ENCODE data around the gene PRC1.

DNA sequence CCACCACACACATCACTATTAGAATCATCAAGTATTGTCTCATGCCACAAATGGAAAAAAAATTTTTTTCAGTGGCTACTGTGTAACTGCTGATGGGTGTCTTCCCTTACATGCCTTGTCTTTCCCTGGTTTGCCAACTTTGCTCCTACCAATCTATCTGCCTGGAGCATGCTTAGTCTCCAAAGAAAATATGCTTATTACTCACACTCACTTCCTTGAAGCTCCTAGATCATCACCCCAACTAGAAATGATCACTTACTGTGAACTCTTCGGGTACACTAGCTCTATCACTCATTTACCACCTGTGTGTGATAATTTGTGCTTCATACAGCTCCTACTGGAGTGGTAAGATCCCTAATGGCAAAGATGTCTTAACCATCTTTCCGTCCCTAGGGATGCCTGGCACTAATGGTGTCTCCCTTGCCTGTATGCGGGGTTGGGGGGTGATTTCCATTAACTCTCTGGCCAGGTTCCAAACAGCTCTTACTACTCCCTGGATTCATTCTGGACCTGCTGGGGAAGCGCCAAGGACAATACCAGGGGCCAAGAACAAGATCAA, 27.3 kb upstream of the PRC1 start:
- TF ChIP-seq POLR2A (IDR thresholded peaks at IDR 0.05) (no peak), EP300 (IDR thresholded peaks at IDR 0.05) (no peak)
- TF ChIP-seq, protein P1, sequence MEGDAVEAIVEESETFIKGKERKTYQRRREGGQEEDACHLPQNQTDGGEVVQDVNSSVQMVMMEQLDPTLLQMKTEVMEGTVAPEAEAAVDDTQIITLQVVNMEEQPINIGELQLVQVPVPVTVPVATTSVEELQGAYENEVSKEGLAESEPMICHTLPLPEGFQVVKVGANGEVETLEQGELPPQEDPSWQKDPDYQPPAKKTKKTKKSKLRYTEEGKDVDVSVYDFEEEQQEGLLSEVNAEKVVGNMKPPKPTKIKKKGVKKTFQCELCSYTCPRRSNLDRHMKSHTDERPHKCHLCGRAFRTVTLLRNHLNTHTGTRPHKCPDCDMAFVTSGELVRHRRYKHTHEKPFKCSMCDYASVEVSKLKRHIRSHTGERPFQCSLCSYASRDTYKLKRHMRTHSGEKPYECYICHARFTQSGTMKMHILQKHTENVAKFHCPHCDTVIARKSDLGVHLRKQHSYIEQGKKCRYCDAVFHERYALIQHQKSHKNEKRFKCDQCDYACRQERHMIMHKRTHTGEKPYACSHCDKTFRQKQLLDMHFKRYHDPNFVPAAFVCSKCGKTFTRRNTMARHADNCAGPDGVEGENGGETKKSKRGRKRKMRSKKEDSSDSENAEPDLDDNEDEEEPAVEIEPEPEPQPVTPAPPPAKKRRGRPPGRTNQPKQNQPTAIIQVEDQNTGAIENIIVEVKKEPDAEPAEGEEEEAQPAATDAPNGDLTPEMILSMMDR (IDR thresholded peaks at IDR 0.05), result no peak

Data from sigmoid colon (tissue), 4 donors.